GM23338 (cell line): ENCODE data around the gene SGMS2. TPM values are rescaled to one million over a fixed set of nuclear protein-coding genes. Genes with fewer than 3 reads are reported as not detected.

ENCODE experiments used
- ATAC-seq: fragments of 200-7000 bp; cut with Tn5 transposase; 3 replicates; pipeline ENCODE4 v1.9.1; 2020
- DNase-seq: peaks from one replicate; pipeline ENCODE4 v3.0.0-alpha.2; 2015; ENCODE audit warnings: low spot score
- H2AFZ ChIP-seq: fragments of 200-600 bp; sonication (generic); 2 replicates; pipeline ENCODE4 v1.8.0; 2016; ENCODE audit warnings: antibody characterized with exemption, mild to moderate bottlenecking, moderate library complexity
- H3F3A ChIP-seq: fragments of 200-600 bp; sonication (generic); replicated peaks from 2 replicates; pipeline ENCODE4 v1.8.0; 2017; ENCODE audit warnings: antibody characterized with exemption, mixed run types, low read depth
- H3K27ac ChIP-seq: fragments of 200-600 bp; sonication (generic); 2 replicates; pipeline ENCODE4 v1.6.1; 2016; ENCODE audit warnings: low read depth
- H3K27me3 ChIP-seq: fragments of 200-600 bp; sonication (generic); 2 replicates; pipeline ENCODE4 v1.8.0; 2016; ENCODE audit warnings: mild to moderate bottlenecking, mixed run types, moderate library complexity; ENCODE audit not compliant: insufficient read depth
- H3K36me3 ChIP-seq: fragments of 200-600 bp; sonication (generic); 2 replicates; pipeline ENCODE4 v1.8.0; 2016; ENCODE audit warnings: mild to moderate bottlenecking; ENCODE audit not compliant: insufficient read depth
- H3K4me1 ChIP-seq: fragments of 200-600 bp; sonication (generic); 2 replicates; pipeline ENCODE4 v1.8.0; 2016; ENCODE audit warnings: mild to moderate bottlenecking, moderate library complexity; ENCODE audit not compliant: insufficient read depth
- H3K4me2 ChIP-seq: fragments of 200-600 bp; sonication (generic); 2 replicates; pipeline ENCODE4 v1.7.1; 2017; ENCODE audit warnings: mixed run types
- H3K4me3 ChIP-seq: fragments of 200-600 bp; sonication (generic); 2 replicates; pipeline ENCODE4 v1.6.1; 2016; ENCODE audit warnings: mixed run types
- H3K79me2 ChIP-seq: fragments of 200-600 bp; sonication (generic); replicated peaks from 2 replicates; pipeline ENCODE4 v1.8.0; 2017; ENCODE audit warnings: mild to moderate bottlenecking; ENCODE audit not compliant: insufficient read depth
- H3K9me2 ChIP-seq: fragments of 200-600 bp; sonication (generic); 2 replicates; pipeline ENCODE4 v1.8.0; 2017; ENCODE audit not compliant: insufficient read depth
- H4K20me1 ChIP-seq: fragments of 200-600 bp; sonication (generic); replicated peaks from 2 replicates; pipeline ENCODE4 v1.8.0; 2017; ENCODE audit warnings: mild to moderate bottlenecking; ENCODE audit not compliant: insufficient read depth
- H3K27ac Mint-ChIP-seq: 2 replicates; pipeline ENCODE4 v1.8.0; 2020; ENCODE audit warnings: inconsistent platforms, mild to moderate bottlenecking, moderate library complexity, mixed read lengths
- H3K27me3 Mint-ChIP-seq: 3 replicates; pipeline ENCODE4 v1.8.0; 2022; ENCODE audit warnings: low read depth, mild to moderate bottlenecking, moderate library complexity, mixed read lengths, inconsistent platforms; ENCODE audit not compliant: insufficient read depth, poor library complexity
- H3K36me3 Mint-ChIP-seq: 3 replicates; pipeline ENCODE4 v1.8.0; 2021; ENCODE audit warnings: low read depth, mild to moderate bottlenecking, inconsistent platforms, moderate library complexity, mixed read lengths
- H3K4me1 Mint-ChIP-seq: 3 replicates; pipeline ENCODE4 v1.8.0; 2020; ENCODE audit warnings: mild to moderate bottlenecking, inconsistent platforms, mixed read lengths
- H3K4me3 Mint-ChIP-seq: 3 replicates; pipeline ENCODE4 v1.8.0; 2021; ENCODE audit warnings: moderate library complexity, mild to moderate bottlenecking, inconsistent platforms, mixed read lengths
- H3K9me3 Mint-ChIP-seq: 3 replicates; pipeline ENCODE4 v1.8.0; 2020; ENCODE audit warnings: moderate library complexity, mild to moderate bottlenecking, inconsistent platforms, mixed read lengths
- EZH2 ChIP-seq: fragments of 200-600 bp; sonication (generic); IDR thresholded peaks from one replicate; pipeline ENCODE4 v1.8.0; 2017; ENCODE audit warnings: antibody characterized with exemption, mild to moderate bottlenecking, low read depth; ENCODE audit not compliant: unreplicated experiment
- POLR2AphosphoS5 ChIP-seq: IDR thresholded peaks from 2 replicates; pipeline ENCODE4 v1.6.1; 2016; ENCODE audit warnings: antibody characterized with exemption, low read depth
- REST ChIP-seq: IDR thresholded peaks from one replicate; pipeline ENCODE4 v1.6.1; 2018; ENCODE audit warnings: antibody characterized with exemption; ENCODE audit not compliant: unreplicated experiment
- STAT1 ChIP-seq: IDR thresholded peaks from one replicate; pipeline ENCODE4 v1.6.1; 2016; ENCODE audit warnings: antibody characterized with exemption; ENCODE audit not compliant: unreplicated experiment
- ZNF114 ChIP-seq: fragments of 250-450 bp; sonication (Bioruptor Pico); IDR thresholded peaks from 2 replicates; pipeline ENCODE4 v1.5.0; 2020; ENCODE audit warnings: mild to moderate bottlenecking, moderate library complexity
- ZNF331 ChIP-seq: fragments of 250-450 bp; sonication (Bioruptor Pico); IDR thresholded peaks from 2 replicates; pipeline ENCODE4 v1.5.0; 2020; ENCODE audit warnings: low read depth, mild to moderate bottlenecking, moderate library complexity
- ZNF462 ChIP-seq: fragments of 250-450 bp; sonication (Bioruptor Pico); IDR thresholded peaks from 2 replicates; pipeline ENCODE4 v1.5.0; 2020; ENCODE audit warnings: mild to moderate bottlenecking, moderate library complexity
- polyA plus RNA-seq: library from polyadenylated mRNA; unstranded; fragments of >200 nt; fragmentation: Nextera tagmentation; extraction: Ambion mirVana; gene quantifications from 2 replicates; pipeline ENCODE4 v1.2.1, GENCODE V29; 2016
- total RNA-seq: library from RNA; depleted of rRNA; stranded (reverse); fragments of >200 nt; shearing (Covaris generic); gene quantifications from 2 replicates; pipeline ENCODE4 v1.2.3, GENCODE V29; 2014
- TF ChIP-seq, protein P1 (sequence below), 2 experiments: fragments of 200-600 bp in 1 of 2; sonication (generic) in 1 of 2; conservative IDR thresholded peaks; 2 replicates each; pipeline versions ENCODE4 v1.5.1 to v1.6.1; 2016 to 2017; ENCODE audit warnings: antibody characterized with exemption in 2 of 2, low read depth in 2 of 2, mild to moderate bottlenecking in 2 of 2, moderate library complexity in 1 of 2

Gene SGMS2
- total and polyA plus RNA-seq, 2 experiments from 2014 or later, result 0.35 to 1.1 TPM

- Histone ChIP-seq H3K4me3 (no peak overlapping the region), H2AFZ (no peak overlapping the region), H3K4me2 (no peak overlapping the region), H3K4me1 (no peaks in the 10 kb centered on the region), H3K36me3 (no peaks in the 10 kb centered on the region), H3K79me2 (no peaks in the 10 kb centered on the region), H4K20me1 (no peaks in the 10 kb centered on the region), H3K27me3 (no peaks in the 10 kb centered on the region), H3F3A (no peaks in the 10 kb centered on the region), H3K9me2 (no peaks in the 10 kb centered on the region), H3K27ac (no peak overlapping the region)
- Mint-ChIP-seq H3K9me3 (no peaks in the 10 kb centered on the region), H3K4me1 (no peaks in the 10 kb centered on the region), H3K36me3 (no peaks in the 10 kb centered on the region), H3K27me3 (peaks cover 3% of the 10 kb centered on the region), H3K27ac (no peak overlapping the region), H3K4me3 (no peak overlapping the region)
- DNase-seq, result no peak
- no peak for TF ChIP-seq POLR2AphosphoS5
- TF ChIP-seq ZNF114 (CRISPR knock-in tag), result no peak
- TF ChIP-seq ZNF331 (CRISPR knock-in tag), result no peak
- TF ChIP-seq STAT1, result no peak
- TF ChIP-seq REST, result no peak
- TF ChIP-seq, protein P1, sequence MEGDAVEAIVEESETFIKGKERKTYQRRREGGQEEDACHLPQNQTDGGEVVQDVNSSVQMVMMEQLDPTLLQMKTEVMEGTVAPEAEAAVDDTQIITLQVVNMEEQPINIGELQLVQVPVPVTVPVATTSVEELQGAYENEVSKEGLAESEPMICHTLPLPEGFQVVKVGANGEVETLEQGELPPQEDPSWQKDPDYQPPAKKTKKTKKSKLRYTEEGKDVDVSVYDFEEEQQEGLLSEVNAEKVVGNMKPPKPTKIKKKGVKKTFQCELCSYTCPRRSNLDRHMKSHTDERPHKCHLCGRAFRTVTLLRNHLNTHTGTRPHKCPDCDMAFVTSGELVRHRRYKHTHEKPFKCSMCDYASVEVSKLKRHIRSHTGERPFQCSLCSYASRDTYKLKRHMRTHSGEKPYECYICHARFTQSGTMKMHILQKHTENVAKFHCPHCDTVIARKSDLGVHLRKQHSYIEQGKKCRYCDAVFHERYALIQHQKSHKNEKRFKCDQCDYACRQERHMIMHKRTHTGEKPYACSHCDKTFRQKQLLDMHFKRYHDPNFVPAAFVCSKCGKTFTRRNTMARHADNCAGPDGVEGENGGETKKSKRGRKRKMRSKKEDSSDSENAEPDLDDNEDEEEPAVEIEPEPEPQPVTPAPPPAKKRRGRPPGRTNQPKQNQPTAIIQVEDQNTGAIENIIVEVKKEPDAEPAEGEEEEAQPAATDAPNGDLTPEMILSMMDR (conservative IDR thresholded peaks at IDR 0.05; ENCODE audit: low read depth in 2 of 2), result no peak
- no peak for ATAC-seq
Measured at GRCh38 chr4:107870236-107870635, 45.5 kb downstream of the SGMS2 start.

GRCh38 chr4:107870916-107871786 lies 46.4 kb downstream of the SGMS2 start:
- Histone ChIP-seq H3K27me3 (no peaks in the 10 kb centered on the region), H3K4me3 (no peak overlapping the region), H3K36me3 (no peaks in the 10 kb centered on the region), H4K20me1 (no peaks in the 10 kb centered on the region), H2AFZ (no peak overlapping the region), H3F3A (no peaks in the 10 kb centered on the region), H3K27ac (no peak overlapping the region), H3K79me2 (no peaks in the 10 kb centered on the region), H3K4me1 (no peaks in the 10 kb centered on the region), H3K4me2 (no peak overlapping the region), H3K9me2 (no peaks in the 10 kb centered on the region)
- no peaks in the 10 kb centered on the region for H3K4me1 Mint-ChIP-seq
- no peak overlapping the region for H3K4me3 Mint-ChIP-seq
- DNase-seq, result no peak
- no peak for ATAC-seq
- no peaks in the 10 kb centered on the region for H3K9me3 Mint-ChIP-seq
- H3K36me3 Mint-ChIP-seq, result no peaks in the 10 kb centered on the region
- no peak overlapping the region for H3K27ac Mint-ChIP-seq
- H3K27me3 Mint-ChIP-seq, result peaks cover 3% of the 10 kb centered on the region
- TF ChIP-seq ZNF462 (CRISPR knock-in tag) (no peak), EZH2 (no peak)
